ENCODE data around the gene ST3GAL3. TPM values are rescaled to one million over a fixed set of nuclear protein-coding genes. Genes with fewer than 3 reads are reported as not detected.

Gene ST3GAL3
- total RNA-seq, 1 donor from 2014 or later = 24.4 TPM

DNA sequence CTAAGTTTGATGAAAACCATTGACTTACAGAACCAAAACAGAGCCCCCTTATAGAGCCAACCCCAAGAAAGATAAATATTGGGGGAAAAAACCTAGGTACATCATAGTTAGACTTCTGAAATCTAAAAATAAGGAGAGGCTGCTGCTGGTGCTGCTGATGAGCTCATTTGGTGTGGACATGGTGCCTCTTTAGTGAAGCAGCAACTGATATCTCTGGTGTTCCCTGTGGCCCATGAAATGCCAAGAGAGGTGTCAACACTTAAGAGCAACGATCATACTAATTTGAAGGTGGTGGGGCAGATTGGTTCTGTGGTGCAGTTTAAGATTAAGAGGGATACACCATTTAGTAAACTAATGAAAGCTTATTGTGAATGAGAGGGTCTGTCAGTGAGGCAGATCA is 35.9 kb downstream of the ST3GAL3 start:
- TF ChIP-seq, protein P1, sequence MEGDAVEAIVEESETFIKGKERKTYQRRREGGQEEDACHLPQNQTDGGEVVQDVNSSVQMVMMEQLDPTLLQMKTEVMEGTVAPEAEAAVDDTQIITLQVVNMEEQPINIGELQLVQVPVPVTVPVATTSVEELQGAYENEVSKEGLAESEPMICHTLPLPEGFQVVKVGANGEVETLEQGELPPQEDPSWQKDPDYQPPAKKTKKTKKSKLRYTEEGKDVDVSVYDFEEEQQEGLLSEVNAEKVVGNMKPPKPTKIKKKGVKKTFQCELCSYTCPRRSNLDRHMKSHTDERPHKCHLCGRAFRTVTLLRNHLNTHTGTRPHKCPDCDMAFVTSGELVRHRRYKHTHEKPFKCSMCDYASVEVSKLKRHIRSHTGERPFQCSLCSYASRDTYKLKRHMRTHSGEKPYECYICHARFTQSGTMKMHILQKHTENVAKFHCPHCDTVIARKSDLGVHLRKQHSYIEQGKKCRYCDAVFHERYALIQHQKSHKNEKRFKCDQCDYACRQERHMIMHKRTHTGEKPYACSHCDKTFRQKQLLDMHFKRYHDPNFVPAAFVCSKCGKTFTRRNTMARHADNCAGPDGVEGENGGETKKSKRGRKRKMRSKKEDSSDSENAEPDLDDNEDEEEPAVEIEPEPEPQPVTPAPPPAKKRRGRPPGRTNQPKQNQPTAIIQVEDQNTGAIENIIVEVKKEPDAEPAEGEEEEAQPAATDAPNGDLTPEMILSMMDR (conservative IDR thresholded peaks at IDR 0.05) = no peak
- Mint-ChIP-seq H3K27ac (no peak overlapping the region), H3K36me3 (peaks cover 14% of the 10 kb centered on the region), H3K27me3 (no peaks in the 10 kb centered on the region), H3K4me3 (no peak overlapping the region), H3K4me1 (ENCODE audit: unreplicated experiment) (no peaks in the 10 kb centered on the region), H3K9me3 (no peaks in the 10 kb centered on the region)
- DNase-seq (ENCODE audit: extremely low spot score, unreplicated experiment) = no peak

DNA sequence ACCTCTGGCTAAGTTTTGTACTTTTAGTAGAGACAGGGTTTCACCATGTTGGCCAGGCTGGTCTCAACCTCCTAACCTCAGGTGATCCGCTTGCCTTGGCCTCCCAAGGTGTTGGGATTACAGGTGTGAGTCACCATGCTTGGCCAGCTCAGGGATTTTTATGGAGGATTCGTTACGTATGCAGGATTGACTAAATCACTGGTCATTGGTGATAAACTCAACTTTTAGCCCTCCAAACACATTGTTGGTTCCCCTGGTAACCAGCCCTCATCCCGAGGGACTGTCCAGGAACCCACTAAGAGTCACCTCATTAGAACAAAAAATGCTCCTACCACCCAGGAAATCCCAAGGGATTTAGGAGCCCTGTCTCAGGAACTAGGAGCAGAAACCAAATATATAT is 40.4 kb downstream of the ST3GAL3 start:
- no peak for DNase-seq (ENCODE audit: extremely low spot score, unreplicated experiment)
- TF ChIP-seq, protein P1 (conservative IDR thresholded peaks at IDR 0.05) = no peak
- Mint-ChIP-seq H3K27ac (no peak overlapping the region), H3K4me1 (ENCODE audit: unreplicated experiment) (no peaks in the 10 kb centered on the region), H3K27me3 (no peaks in the 10 kb centered on the region), H3K4me3 (no peak overlapping the region), H3K9me3 (no peaks in the 10 kb centered on the region), H3K36me3 (peaks cover 9% of the 10 kb centered on the region)

DNA sequence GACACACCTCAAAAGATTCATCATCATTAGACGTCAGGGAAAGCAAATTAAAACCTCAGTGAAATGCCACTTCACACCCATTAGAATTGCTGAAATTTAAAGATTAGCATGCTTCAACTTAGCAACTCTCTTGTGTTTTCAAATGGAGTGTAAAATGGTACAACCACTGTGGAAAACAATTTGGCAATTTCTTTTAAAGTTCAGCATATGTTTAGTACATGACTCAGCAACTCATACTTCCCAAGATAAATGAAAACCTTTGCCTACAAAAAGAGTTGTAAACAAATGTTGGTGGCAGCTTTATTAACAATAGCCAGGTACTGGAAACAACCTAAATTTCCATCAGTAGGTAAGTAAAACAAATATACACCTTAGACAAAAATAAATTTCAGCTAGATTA is 42.7 kb downstream of the ST3GAL3 start:
- Mint-ChIP-seq H3K27ac (no peak overlapping the region), H3K36me3 (peaks cover 7% of the 10 kb centered on the region), H3K4me3 (no peak overlapping the region), H3K27me3 (no peaks in the 10 kb centered on the region), H3K4me1 (ENCODE audit: unreplicated experiment) (peaks cover 5% of the 10 kb centered on the region), H3K9me3 (no peaks in the 10 kb centered on the region)
- no peak for DNase-seq (ENCODE audit: extremely low spot score, unreplicated experiment)
- TF ChIP-seq, protein P1 (conservative IDR thresholded peaks at IDR 0.05) = no peak

DNA sequence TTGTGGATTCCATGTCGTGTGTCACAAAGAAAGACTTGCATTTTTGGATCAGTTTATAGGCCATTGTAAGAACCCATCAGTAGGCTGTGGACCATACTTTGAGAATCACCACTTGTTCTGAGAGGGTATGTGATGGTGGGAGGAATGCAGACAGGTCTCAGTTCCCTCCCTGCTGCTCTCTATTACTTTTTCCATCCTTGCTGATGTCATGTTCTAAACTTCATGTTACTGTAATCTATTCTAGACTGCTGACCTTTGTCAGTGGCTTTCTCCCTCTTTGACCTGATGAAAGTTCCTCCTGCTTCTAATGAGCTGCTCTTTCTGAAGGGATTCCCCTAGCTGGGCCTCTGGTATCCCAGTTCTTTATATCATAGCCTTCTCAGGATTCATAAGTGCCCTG is 46.1 kb downstream of the ST3GAL3 start:
- Mint-ChIP-seq H3K4me1 (ENCODE audit: unreplicated experiment) (peaks cover 5% of the 10 kb centered on the region), H3K9me3 (no peaks in the 10 kb centered on the region), H3K36me3 (peaks cover 5% of the 10 kb centered on the region), H3K27me3 (no peaks in the 10 kb centered on the region), H3K4me3 (no peak overlapping the region), H3K27ac (no peak overlapping the region)
- TF ChIP-seq, protein P1 (conservative IDR thresholded peaks at IDR 0.05) = no peak
- no peak for DNase-seq (ENCODE audit: extremely low spot score, unreplicated experiment)

DNA sequence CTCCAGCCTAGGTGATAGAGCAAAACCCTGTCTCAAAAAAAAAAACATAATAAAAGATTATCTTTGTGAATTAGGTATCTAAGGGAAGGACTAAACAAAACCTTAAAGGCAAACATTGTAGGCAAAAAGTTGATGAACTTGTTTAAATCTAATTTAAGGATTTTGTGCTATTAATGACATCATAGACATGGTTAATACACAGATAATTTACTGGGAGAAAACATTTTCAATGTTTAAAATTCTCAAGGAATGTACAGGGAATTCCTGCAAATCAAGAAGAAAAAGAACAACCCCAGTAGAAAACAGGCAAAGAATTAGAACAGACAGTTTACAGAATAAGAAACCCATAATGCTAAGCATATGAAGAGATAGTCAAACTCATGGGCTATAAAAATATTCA is 47.6 kb downstream of the ST3GAL3 start:
- Mint-ChIP-seq H3K27ac (no peak overlapping the region), H3K4me1 (ENCODE audit: unreplicated experiment) (peaks cover 5% of the 10 kb centered on the region), H3K36me3 (peaks cover 5% of the 10 kb centered on the region), H3K9me3 (no peaks in the 10 kb centered on the region), H3K4me3 (no peak overlapping the region), H3K27me3 (no peaks in the 10 kb centered on the region)
- DNase-seq (ENCODE audit: extremely low spot score, unreplicated experiment) = no peak
- TF ChIP-seq, protein P1 (conservative IDR thresholded peaks at IDR 0.05) = no peak
